ENCODE results near the gene EIPR1.

DNA sequence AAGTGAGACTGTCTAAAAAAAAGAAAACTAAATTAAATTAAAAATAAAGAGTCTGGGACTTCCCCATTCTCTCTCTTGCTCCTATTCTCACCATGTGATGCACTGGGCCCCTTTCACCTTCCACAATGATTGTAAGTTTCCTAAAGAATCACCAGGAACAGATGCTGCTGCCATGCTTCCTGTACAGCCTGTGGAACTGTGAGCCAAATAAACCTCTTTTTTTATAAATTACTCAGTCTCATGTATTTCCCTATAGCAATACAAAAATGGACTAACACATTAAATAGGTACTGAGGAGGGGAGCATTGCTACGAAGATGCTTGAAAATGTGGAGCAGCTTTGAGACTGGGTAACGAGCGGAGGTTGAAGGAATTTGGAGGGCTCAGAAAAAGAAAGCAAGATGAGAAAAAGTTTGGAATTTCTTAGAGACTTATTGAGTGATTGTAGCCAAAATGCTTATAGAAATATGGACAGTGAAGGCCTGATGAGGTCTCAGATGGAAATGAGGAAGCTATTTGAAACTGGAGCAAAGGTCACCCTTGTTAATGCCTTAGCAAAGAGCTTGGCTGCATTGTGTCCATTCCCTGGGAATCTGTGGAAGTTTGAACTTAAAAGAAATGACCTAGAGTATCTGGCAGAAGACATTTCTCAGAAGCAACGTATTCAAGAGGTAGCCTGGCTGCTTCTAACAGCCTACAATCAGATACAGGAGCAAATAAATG, 128.7 kb downstream of the EIPR1 start:
- TF ChIP-seq CTCF (conservative IDR thresholded peaks at IDR 0.05) (no peak), EZH2 (IDR thresholded peaks at IDR 0.05; ENCODE audit: low read depth) (no peak)
